ENCODE measurements around the gene RPLP2.

The RPLP2 gene

GRCh38 chr11:788953-789940 lies 20.5 kb upstream of the RPLP2 start:
- no peak overlapping the region for H3K4ac ChIP-seq (ENCODE audit: low read depth, low read length)
- no peak overlapping the region for H4K8ac ChIP-seq (ENCODE audit: low read depth, low read length)
- no peak overlapping the region for H4K5ac ChIP-seq (ENCODE audit: low read length)
- no peaks in the 10 kb centered on the region for H3K36me3 ChIP-seq (ENCODE audit: control insufficient read depth, insufficient read depth, low read length)
- H2BK120ac ChIP-seq (ENCODE audit: low read depth, low read length): no peak overlapping the region
- H3K4me1 ChIP-seq (ENCODE audit: control insufficient read depth, low read depth, low read length): no peaks in the 10 kb centered on the region
- H3K27me3 ChIP-seq (ENCODE audit: insufficient read depth, low read length, poor library complexity): no peaks in the 10 kb centered on the region
- H3K23ac ChIP-seq (ENCODE audit: low read length): no peak overlapping the region
- DNase-seq: no peak
- no peak overlapping the region for H3K9ac ChIP-seq (ENCODE audit: low read length)
- no peak overlapping the region for H3K27ac ChIP-seq (ENCODE audit: low read depth, low read length)
- no peak overlapping the region for H3K56ac ChIP-seq (ENCODE audit: low read length)
- H3K79me1 ChIP-seq (ENCODE audit: low read length): no peaks in the 10 kb centered on the region
- H2BK15ac ChIP-seq (replicated peaks; ENCODE audit: low read depth): no peak overlapping the region
- H3K18ac ChIP-seq (ENCODE audit: low read length): no peak overlapping the region
- no peaks in the 10 kb centered on the region for H3K79me2 ChIP-seq (ENCODE audit: control insufficient read depth, insufficient read depth, low read length)
- no peak overlapping the region for H3K4me2 ChIP-seq (ENCODE audit: low read length)
- no CpG with 5 or more reads among the region's 31 CpGs for WGBS (ENCODE audit: extremely low coverage, insufficient coverage, low lambda C conversion rate)
- H3K4me3 ChIP-seq (ENCODE audit: low read length): no peak overlapping the region
- H2BK5ac ChIP-seq (ENCODE audit: low read length): no peak overlapping the region
- no peak overlapping the region for H2AK5ac ChIP-seq (ENCODE audit: low read length)

GRCh38 chr11:789943-790342 lies 19.8 kb upstream of the RPLP2 start, which contains the start of gene CEND1:
Gene CEND1 (minus strand): TSS chr11:790090. CDS start chr11:788576, 1,514 bp downstream.
- no CpG with 5 or more reads among the region's 44 CpGs for WGBS (ENCODE audit: extremely low coverage, insufficient coverage, low lambda C conversion rate)
- Histone ChIP-seq H3K27me3 (ENCODE audit: insufficient read depth, low read length, poor library complexity) (no peaks in the 10 kb centered on the region), H3K18ac (ENCODE audit: low read length) (no peak within 1 kb of the TSS), H4K8ac (ENCODE audit: low read depth, low read length) (no peak within 1 kb of the TSS), H2AK5ac (ENCODE audit: low read length) (no peak within 1 kb of the TSS), H3K4me2 (ENCODE audit: low read length) (no peak within 1 kb of the TSS), H3K4me1 (ENCODE audit: control insufficient read depth, low read depth, low read length) (no peaks in the 10 kb centered on the region), H2BK5ac (ENCODE audit: low read length) (no peak within 1 kb of the TSS), H3K23ac (ENCODE audit: low read length) (no peak within 1 kb of the TSS), H4K5ac (ENCODE audit: low read length) (no peak within 1 kb of the TSS), H3K79me2 (ENCODE audit: control insufficient read depth, insufficient read depth, low read length) (no peaks in the 10 kb centered on the region), H3K36me3 (ENCODE audit: control insufficient read depth, insufficient read depth, low read length) (no peaks in the 10 kb centered on the region), H3K4me3 (ENCODE audit: low read length) (no peak within 1 kb of the TSS), H2BK15ac (replicated peaks; ENCODE audit: low read depth) (no peak within 1 kb of the TSS), H3K79me1 (ENCODE audit: low read length) (no peaks in the 10 kb centered on the region), H3K4ac (ENCODE audit: low read depth, low read length) (no peak within 1 kb of the TSS), H3K9ac (ENCODE audit: low read length) (no peak within 1 kb of the TSS), H3K56ac (ENCODE audit: low read length) (no peak within 1 kb of the TSS), H2BK120ac (ENCODE audit: low read depth, low read length) (no peak within 1 kb of the TSS), H3K27ac (ENCODE audit: low read depth, low read length) (no peak within 1 kb of the TSS)
- no peak for DNase-seq

- Histone ChIP-seq H3K4me3 (ENCODE audit: low read length) (no peak overlapping the region), H3K27me3 (ENCODE audit: insufficient read depth, low read length, poor library complexity) (no peaks in the 10 kb centered on the region), H3K9ac (ENCODE audit: low read length) (no peak overlapping the region), H3K56ac (ENCODE audit: low read length) (no peak overlapping the region), H3K27ac (ENCODE audit: low read depth, low read length) (no peak overlapping the region), H3K23ac (ENCODE audit: low read length) (no peak overlapping the region), H3K79me2 (ENCODE audit: control insufficient read depth, insufficient read depth, low read length) (no peaks in the 10 kb centered on the region), H2BK5ac (ENCODE audit: low read length) (no peak overlapping the region), H4K8ac (ENCODE audit: low read depth, low read length) (no peak overlapping the region), H2AK5ac (ENCODE audit: low read length) (no peak overlapping the region), H3K79me1 (ENCODE audit: low read length) (no peaks in the 10 kb centered on the region), H3K18ac (ENCODE audit: low read length) (no peak overlapping the region), H2BK120ac (ENCODE audit: low read depth, low read length) (no peak overlapping the region), H2BK15ac (replicated peaks; ENCODE audit: low read depth) (no peak overlapping the region), H3K4me1 (ENCODE audit: control insufficient read depth, low read depth, low read length) (no peaks in the 10 kb centered on the region), H4K5ac (ENCODE audit: low read length) (no peak overlapping the region), H3K4me2 (ENCODE audit: low read length) (no peak overlapping the region), H3K4ac (ENCODE audit: low read depth, low read length) (no peak overlapping the region), H3K36me3 (ENCODE audit: control insufficient read depth, insufficient read depth, low read length) (no peaks in the 10 kb centered on the region)
- no CpG with 5 or more reads among the region's 18 CpGs for WGBS (ENCODE audit: extremely low coverage, insufficient coverage, low lambda C conversion rate)
- peak; percentile 59 for DNase-seq
Observed at GRCh38 chr11:790721-791564, 18.8 kb upstream of the RPLP2 start.

- Histone ChIP-seq H3K23ac (ENCODE audit: low read length) (no peak overlapping the region), H4K5ac (ENCODE audit: low read length) (no peak overlapping the region), H3K27ac (ENCODE audit: low read depth, low read length) (no peak overlapping the region), H3K36me3 (ENCODE audit: control insufficient read depth, insufficient read depth, low read length) (no peaks in the 10 kb centered on the region), H2BK15ac (replicated peaks; ENCODE audit: low read depth) (no peak overlapping the region), H4K8ac (ENCODE audit: low read depth, low read length) (no peak overlapping the region), H3K4me1 (ENCODE audit: control insufficient read depth, low read depth, low read length) (no peaks in the 10 kb centered on the region), H3K9ac (ENCODE audit: low read length) (no peak overlapping the region), H2BK5ac (ENCODE audit: low read length) (no peak overlapping the region), H3K79me2 (ENCODE audit: control insufficient read depth, insufficient read depth, low read length) (peaks cover 3% of the 10 kb centered on the region), H2AK5ac (ENCODE audit: low read length) (no peak overlapping the region), H3K56ac (ENCODE audit: low read length) (no peak overlapping the region), H3K27me3 (ENCODE audit: insufficient read depth, low read length, poor library complexity) (no peaks in the 10 kb centered on the region), H3K18ac (ENCODE audit: low read length) (no peak overlapping the region), H3K4me3 (ENCODE audit: low read length) (no peak overlapping the region), H3K4ac (ENCODE audit: low read depth, low read length) (no peak overlapping the region), H2BK120ac (ENCODE audit: low read depth, low read length) (no peak overlapping the region), H3K79me1 (ENCODE audit: low read length) (peaks cover 4% of the 10 kb centered on the region), H3K4me2 (ENCODE audit: low read length) (no peak overlapping the region)
- no CpG with 5 or more reads among the region's 49 CpGs for WGBS (ENCODE audit: extremely low coverage, insufficient coverage, low lambda C conversion rate)
- no peak for DNase-seq
Observed at GRCh38 chr11:791658-792534, 17.9 kb upstream of the RPLP2 start.

GRCh38 chr11:792535-792821 lies 17.3 kb upstream of the RPLP2 start:
- Histone ChIP-seq H3K4ac (ENCODE audit: low read depth, low read length) (no peak overlapping the region), H4K5ac (ENCODE audit: low read length) (no peak overlapping the region), H3K9ac (ENCODE audit: low read length) (no peak overlapping the region), H3K79me2 (ENCODE audit: control insufficient read depth, insufficient read depth, low read length) (peaks cover 3% of the 10 kb centered on the region), H3K23ac (ENCODE audit: low read length) (no peak overlapping the region), H3K36me3 (ENCODE audit: control insufficient read depth, insufficient read depth, low read length) (no peaks in the 10 kb centered on the region), H3K18ac (ENCODE audit: low read length) (no peak overlapping the region), H3K27me3 (ENCODE audit: insufficient read depth, low read length, poor library complexity) (no peaks in the 10 kb centered on the region), H2BK5ac (ENCODE audit: low read length) (no peak overlapping the region), H2BK15ac (replicated peaks; ENCODE audit: low read depth) (no peak overlapping the region), H4K8ac (ENCODE audit: low read depth, low read length) (no peak overlapping the region), H2BK120ac (ENCODE audit: low read depth, low read length) (no peak overlapping the region), H2AK5ac (ENCODE audit: low read length) (no peak overlapping the region), H3K4me2 (ENCODE audit: low read length) (no peak overlapping the region), H3K27ac (ENCODE audit: low read depth, low read length) (no peak overlapping the region), H3K79me1 (ENCODE audit: low read length) (peaks cover 4% of the 10 kb centered on the region), H3K4me1 (ENCODE audit: control insufficient read depth, low read depth, low read length) (no peaks in the 10 kb centered on the region), H3K56ac (ENCODE audit: low read length) (no peak overlapping the region), H3K4me3 (ENCODE audit: low read length) (no peak overlapping the region)
- no peak for DNase-seq
- WGBS (ENCODE audit: extremely low coverage, insufficient coverage, low lambda C conversion rate): no CpG with 5 or more reads among the region's 15 CpGs

Measured in mesendoderm (in vitro differentiated cells).